ENCODE data around the gene CEP104. TPM values are rescaled to one million over a fixed set of nuclear protein-coding genes. Genes with fewer than 3 reads are reported as not detected.

CEP104 gene
- polyA plus RNA-seq, 1 donor from 2014 or later, result 8.1 TPM

DNA sequence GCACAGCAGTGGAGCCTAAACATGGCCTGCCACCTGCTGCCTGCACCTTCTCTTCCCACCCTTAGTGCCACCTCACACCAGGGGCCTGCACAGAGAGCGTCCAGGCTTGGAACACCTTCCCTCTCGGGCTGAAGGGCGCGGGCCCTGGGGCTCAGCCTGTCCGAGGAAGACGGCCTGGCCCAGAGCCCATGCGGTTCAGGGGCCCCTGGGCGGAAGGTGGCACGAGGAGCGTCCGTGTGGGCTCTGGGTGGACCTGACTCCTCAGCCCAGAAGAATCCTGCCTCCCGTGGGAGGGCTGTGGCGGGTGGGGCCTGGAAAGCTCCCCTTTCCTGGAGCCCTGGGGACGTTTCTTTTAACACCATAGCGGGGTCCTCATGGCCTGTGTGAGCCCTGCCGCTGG is 19.7 kb upstream of the CEP104 start:
- H3K27me3 ChIP-seq (ENCODE audit: insufficient read depth, low read depth, low read length), result no peaks in the 10 kb centered on the region
- H3K9ac ChIP-seq (ENCODE audit: low read length), result no peak overlapping the region
- no peak overlapping the region for H2AFZ ChIP-seq (ENCODE audit: low read depth, low read length)
- no peak overlapping the region for H3K4me3 ChIP-seq (ENCODE audit: low read length)
- TF ChIP-seq RAD21 (conservative IDR thresholded peaks at IDR 0.05) (no peak), EP300 (conservative IDR thresholded peaks at IDR 0.05; ENCODE audit: poor library complexity, severe bottlenecking) (no peak), SMC3 (conservative IDR thresholded peaks at IDR 0.05; ENCODE audit: poor library complexity) (no peak), MXI1 (conservative IDR thresholded peaks at IDR 0.05; ENCODE audit: poor library complexity, severe bottlenecking) (no peak), POLR2AphosphoS5 (IDR thresholded peaks at IDR 0.05) (no peak), TAF1 (IDR thresholded peaks at IDR 0.05; ENCODE audit: low read depth) (no peak), CTCF (IDR thresholded peaks at IDR 0.05; ENCODE audit: poor library complexity, severe bottlenecking) (no peak), EZH2 (IDR thresholded peaks at IDR 0.05; ENCODE audit: borderline replicate concordance, insufficient read depth, low read length, poor library complexity, severe bottlenecking) (no peak)
- TF ChIP-seq, protein P1, sequence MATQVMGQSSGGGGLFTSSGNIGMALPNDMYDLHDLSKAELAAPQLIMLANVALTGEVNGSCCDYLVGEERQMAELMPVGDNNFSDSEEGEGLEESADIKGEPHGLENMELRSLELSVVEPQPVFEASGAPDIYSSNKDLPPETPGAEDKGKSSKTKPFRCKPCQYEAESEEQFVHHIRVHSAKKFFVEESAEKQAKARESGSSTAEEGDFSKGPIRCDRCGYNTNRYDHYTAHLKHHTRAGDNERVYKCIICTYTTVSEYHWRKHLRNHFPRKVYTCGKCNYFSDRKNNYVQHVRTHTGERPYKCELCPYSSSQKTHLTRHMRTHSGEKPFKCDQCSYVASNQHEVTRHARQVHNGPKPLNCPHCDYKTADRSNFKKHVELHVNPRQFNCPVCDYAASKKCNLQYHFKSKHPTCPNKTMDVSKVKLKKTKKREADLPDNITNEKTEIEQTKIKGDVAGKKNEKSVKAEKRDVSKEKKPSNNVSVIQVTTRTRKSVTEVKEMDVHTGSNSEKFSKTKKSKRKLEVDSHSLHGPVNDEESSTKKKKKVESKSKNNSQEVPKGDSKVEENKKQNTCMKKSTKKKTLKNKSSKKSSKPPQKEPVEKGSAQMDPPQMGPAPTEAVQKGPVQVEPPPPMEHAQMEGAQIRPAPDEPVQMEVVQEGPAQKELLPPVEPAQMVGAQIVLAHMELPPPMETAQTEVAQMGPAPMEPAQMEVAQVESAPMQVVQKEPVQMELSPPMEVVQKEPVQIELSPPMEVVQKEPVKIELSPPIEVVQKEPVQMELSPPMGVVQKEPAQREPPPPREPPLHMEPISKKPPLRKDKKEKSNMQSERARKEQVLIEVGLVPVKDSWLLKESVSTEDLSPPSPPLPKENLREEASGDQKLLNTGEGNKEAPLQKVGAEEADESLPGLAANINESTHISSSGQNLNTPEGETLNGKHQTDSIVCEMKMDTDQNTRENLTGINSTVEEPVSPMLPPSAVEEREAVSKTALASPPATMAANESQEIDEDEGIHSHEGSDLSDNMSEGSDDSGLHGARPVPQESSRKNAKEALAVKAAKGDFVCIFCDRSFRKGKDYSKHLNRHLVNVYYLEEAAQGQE (IDR thresholded peaks at IDR 0.05; ENCODE audit: borderline replicate concordance), result no peak
- H3K4me2 ChIP-seq (ENCODE audit: low read length), result no peak overlapping the region
- H3K79me2 ChIP-seq (replicated peaks; ENCODE audit: insufficient read depth, low read length), result no peaks in the 10 kb centered on the region
- no peaks in the 10 kb centered on the region for H3K9me2 ChIP-seq (ENCODE audit: insufficient read depth, low read length)
- H3F3A ChIP-seq (ENCODE audit: insufficient read depth, low read length, poor library complexity, severe bottlenecking), result no peaks in the 10 kb centered on the region
- peaks cover 5% of the 10 kb centered on the region for H3K36me3 ChIP-seq (ENCODE audit: insufficient read depth, low read length)
- no peaks in the 10 kb centered on the region for H3K9me3 ChIP-seq (ENCODE audit: low read length)
- H4K20me1 ChIP-seq (ENCODE audit: insufficient read depth), result no peaks in the 10 kb centered on the region
- no peak overlapping the region for H3K27ac ChIP-seq (ENCODE audit: low read length)

DNA sequence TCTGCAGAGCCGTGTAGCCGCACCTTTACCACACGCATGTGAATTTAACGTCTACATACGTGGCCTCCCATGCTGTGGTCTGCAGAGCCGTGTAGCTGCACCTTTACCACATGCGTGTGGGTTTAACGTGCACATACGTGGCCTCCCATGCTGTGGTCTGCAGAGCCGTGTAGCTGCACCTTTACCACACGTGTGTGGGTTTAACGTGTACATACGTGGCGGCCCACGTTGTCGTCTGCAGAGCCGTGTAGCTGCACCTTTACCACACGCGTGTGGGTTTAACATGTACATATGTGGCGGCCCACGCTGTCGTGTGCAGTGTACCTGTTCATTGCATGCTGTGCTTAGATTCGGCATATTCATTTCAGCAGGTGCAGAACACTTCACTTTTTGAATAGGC is 17.7 kb upstream of the CEP104 start:
- Histone ChIP-seq H3K27me3 (ENCODE audit: insufficient read depth, low read depth, low read length) (no peaks in the 10 kb centered on the region), H3K27ac (ENCODE audit: low read length) (no peak overlapping the region), H2AFZ (ENCODE audit: low read depth, low read length) (no peak overlapping the region), H3K36me3 (ENCODE audit: insufficient read depth, low read length) (peaks cover 5% of the 10 kb centered on the region), H3K9ac (ENCODE audit: low read length) (no peak overlapping the region), H3K4me3 (ENCODE audit: low read length) (no peak overlapping the region), H3K9me3 (ENCODE audit: low read length) (no peaks in the 10 kb centered on the region), H3K4me2 (ENCODE audit: low read length) (no peak overlapping the region), H3K79me2 (replicated peaks; ENCODE audit: insufficient read depth, low read length) (no peaks in the 10 kb centered on the region), H4K20me1 (ENCODE audit: insufficient read depth) (no peaks in the 10 kb centered on the region), H3K9me2 (ENCODE audit: insufficient read depth, low read length) (no peaks in the 10 kb centered on the region), H3F3A (ENCODE audit: insufficient read depth, low read length, poor library complexity, severe bottlenecking) (no peaks in the 10 kb centered on the region)
- no peak for TF ChIP-seq MXI1 (conservative IDR thresholded peaks at IDR 0.05; ENCODE audit: poor library complexity, severe bottlenecking)
- no peak for TF ChIP-seq SMC3 (conservative IDR thresholded peaks at IDR 0.05; ENCODE audit: poor library complexity)
- TF ChIP-seq, protein P1 (IDR thresholded peaks at IDR 0.05; ENCODE audit: borderline replicate concordance), result no peak
- no peak for TF ChIP-seq EP300 (conservative IDR thresholded peaks at IDR 0.05; ENCODE audit: poor library complexity, severe bottlenecking)
- TF ChIP-seq CTCF (IDR thresholded peaks at IDR 0.05; ENCODE audit: poor library complexity, severe bottlenecking), result no peak
- no peak for TF ChIP-seq TAF1 (IDR thresholded peaks at IDR 0.05; ENCODE audit: low read depth)
- no peak for TF ChIP-seq POLR2AphosphoS5 (IDR thresholded peaks at IDR 0.05)
- no peak for TF ChIP-seq RAD21 (conservative IDR thresholded peaks at IDR 0.05)
- no peak for TF ChIP-seq EZH2 (IDR thresholded peaks at IDR 0.05; ENCODE audit: borderline replicate concordance, insufficient read depth, low read length, poor library complexity, severe bottlenecking)

Measured in neural cell (in vitro differentiated cells).